Stromal cell of bone marrow (primary cell): ENCODE data around the gene FAM117A.
A peak's percentile ranks its signal among the peaks of the same experiment; 100 is the strongest.
"Not testable (repeated sequence)": the region's sequence is repeated elsewhere in the genome, so short reads cannot be mapped to it uniquely, and the experiment has no call there.

Experiments used
- DNase-seq: peaks from one replicate; pipeline ENCODE4 v3.0.0-alpha.2; 2012; ENCODE audit warnings: low read depth

FAM117A gene

DNA sequence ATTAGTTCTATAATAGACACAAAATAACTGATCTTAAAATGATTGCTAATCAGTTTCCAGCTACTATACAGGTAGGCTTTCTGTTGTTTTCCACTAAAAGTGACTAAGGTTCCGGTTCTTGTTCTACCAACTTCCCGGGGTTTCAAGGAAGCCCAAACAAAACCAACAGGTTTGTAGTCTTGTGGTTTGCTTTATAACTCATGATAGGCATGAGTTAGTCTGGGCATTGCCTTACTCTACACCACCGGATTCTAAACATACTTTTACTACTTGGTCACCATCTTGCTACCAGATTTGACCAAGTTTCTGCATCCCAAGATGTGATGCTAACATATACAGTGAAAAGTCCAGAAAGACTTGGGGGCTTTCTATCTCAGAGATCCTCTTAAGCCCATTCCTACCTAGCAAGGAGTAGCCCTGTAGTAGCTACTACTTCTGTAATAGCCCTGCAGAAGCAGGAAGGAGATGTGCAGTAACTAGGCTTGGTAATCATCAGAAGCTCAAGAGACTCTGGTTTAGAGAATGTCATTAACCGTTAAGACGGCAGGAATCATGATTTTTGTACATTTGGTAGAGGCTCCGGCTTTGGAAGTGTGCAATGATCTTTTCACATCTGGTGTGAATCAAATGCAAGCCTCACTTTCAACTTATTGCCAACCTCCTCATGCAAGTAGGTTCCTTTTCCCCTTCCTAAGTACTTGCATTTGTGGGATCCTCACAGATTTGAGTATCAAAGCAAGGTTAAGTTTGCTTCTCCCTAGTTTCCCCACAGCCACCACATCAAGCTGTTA lies 1.6 kb downstream of the FAM117A start:
- DNase-seq: no peak

DNA sequence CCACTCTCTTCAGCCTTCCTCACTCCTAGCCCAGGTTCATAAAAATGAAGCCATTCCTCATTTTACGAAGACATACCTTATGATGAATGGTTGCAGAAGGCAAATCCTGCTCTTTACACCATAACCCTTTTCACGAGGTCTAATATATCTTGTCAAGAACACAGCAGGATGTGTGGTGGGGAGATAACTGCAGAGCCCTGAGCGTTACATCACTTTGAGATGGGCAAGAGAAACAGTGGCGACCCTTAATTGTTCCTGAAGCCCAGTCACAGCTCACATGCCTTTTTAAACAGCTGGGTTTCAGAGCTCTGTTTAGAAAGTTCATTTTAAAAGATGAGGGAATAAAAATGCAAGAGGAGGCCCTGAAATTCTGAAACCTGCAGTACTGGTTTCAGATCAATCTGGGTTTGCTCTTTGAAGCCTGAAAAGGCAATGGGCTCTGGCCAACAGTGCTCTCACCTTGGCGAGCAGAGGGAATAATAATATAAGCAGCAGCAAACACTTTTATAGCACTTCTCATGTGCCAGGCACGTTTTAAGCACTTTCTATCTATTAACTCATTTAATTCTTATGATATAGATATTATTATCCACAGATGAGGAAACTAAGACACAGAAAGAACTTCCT lies 2.9 kb downstream of the FAM117A start:
- DNase-seq: no peak

DNA sequence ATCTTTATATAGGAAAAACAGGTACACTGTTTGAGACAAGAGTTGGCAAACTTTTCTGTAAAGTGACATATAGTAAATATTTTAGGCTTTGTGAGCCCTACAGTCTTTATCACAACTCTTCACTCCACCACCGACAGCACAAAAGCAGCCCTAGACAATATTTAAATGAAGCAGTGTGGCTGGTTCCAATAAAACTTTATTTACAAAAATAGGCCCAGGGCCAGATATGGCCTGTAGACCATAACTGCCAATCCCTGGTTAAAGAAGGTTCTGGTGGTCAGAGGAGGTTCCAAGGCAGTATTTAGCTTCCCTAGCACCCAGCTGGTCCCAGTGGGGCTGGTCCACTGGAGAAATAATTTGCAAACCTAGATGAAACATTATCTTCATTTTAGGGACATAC lies 3.6 kb downstream of the FAM117A start:
- no peak for DNase-seq

DNA sequence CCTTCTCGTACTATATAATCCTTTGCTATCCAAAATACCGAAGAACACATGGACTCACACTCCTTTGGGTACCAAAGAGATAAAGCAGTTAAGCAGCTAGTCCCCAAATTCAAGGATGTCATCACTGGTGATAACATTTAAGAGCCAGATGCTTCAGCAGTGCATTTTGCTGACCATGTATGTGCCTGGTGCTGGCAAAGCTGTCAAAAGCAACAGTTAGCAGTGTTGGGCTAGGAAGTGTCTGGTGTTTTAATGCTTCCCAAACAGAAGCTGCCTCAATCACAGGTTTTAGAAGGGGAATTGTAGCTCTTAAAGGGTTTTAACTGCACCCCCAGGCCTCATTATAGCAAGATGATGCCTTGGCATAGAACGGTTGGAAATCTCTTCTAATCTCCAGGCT lies 4.7 kb downstream of the FAM117A start:
- DNase-seq: no peak

DNA sequence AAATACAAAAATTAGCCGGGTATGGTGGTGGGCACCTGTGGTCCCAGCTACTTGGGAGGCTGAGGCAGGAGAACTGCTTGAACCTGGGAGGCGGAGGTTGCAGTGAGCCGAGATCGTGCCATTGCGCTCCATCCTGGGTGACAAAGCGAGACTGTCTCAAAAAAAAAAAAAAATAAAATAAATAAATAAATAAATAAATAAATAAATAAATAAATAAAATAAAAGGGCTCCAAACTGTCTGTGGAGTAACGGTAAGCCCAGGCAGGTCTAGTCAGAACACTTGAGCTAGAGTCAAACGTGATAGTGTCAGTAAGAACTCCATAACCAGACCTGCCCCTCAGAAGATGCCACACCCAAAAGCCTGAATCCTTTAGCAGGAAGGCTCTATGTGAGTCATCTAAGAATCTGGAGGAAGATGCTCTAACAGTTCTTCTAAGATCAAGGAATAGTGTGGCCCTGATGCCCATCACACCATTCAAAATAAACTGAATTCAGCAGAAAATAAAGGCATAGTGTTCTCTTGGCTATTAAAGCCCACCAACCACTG lies 5.4 kb downstream of the FAM117A start:
- DNase-seq: not testable (repeated sequence)

DNA sequence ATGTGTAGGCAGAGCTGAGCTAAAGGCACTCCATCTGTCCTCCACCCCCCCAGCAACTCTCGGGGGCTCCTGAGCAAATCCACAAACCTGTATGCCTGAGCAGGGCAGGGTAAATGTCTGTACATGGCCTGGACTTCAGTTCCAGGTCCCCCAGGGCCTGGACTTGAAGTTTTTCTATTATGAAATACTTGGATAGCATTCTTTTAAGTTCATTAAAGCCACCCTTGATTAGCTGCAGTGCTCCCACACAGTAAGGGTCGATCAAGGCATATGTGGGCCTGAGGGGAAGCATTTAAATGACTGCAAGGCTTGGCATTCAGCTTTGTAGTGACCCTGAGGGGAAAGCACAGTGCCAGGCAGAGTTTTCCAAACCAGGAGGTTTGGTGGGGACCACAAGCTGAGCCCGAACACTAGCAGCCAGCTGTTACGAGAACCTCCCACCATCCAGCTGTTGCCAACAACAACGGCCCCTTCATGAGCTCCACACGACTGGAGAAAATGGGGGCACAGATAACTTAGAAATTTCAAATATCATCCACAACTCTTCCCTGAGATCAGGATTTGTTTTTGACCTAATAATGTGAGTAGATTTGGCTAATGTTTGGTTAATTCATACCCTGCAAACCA lies 6.7 kb downstream of the FAM117A start:
- DNase-seq: no peak

DNA sequence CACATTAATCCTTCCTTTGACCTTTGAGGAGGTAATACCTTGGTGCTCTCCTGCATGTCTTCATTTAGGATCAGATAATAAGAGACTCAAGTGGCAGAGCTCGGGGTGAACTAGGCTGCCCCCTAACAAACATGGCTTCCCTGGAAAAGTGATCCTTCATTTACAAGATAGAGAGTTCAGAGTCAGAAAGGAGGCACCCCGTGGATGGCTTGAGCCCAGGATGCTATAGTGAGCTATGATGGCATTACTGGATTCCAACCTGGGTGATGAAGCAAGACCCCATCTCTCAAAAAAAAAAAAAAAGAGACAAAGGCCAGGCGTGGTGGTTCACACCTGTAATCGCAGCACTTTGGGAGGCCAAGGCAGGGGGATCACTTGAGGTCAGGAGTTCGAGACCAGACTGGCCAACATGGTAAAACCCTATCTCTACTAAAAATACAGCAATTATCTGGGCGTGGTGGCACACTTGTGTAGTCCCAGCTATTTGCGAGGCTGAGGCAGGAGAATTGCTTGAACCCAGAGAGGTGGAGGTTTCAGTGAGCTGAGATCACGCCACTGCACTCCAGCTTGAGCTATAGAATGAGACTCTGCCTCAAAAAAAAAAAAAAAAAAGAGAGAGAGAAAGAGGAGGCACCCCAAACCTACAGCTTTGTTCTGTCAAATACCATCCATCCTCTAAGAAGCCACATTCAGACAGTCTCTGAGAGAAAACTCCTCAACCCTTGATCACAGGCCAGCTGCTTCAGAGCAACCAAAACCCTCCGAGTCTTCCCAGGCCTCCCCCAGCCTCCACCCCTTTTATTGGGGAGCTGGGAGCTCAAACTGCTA lies 7.4 kb downstream of the FAM117A start:
- DNase-seq: no peak

DNA sequence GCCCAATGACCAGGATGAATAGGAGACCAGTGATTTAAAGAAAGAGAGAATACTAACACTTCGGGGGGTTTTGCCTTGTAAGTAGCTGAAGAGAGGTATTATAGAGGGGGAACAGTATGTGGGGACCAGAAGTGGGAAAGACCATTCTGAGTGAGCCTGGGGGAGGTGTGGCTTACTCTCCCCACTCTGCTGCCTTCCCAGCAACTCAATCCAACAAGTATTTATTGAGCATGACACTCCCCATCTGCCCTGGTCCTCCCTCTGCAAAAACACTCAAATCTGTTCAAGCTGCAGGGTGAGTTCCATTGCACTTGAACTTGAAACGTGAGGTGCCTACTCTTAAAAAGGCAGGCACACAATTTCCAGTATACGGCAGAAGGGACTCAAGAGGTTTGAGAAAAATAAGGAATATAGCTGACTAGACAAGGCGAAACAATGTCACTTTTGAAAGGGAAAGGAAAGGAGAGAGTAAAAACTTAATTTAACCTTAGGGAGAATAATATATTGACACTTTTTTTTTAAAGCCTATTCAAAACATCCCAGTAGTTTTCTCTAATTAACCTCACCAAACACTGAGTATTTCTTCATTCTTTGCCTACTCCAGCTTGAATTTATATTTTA lies 8.2 kb downstream of the FAM117A start:
- no peak for DNase-seq

DNA sequence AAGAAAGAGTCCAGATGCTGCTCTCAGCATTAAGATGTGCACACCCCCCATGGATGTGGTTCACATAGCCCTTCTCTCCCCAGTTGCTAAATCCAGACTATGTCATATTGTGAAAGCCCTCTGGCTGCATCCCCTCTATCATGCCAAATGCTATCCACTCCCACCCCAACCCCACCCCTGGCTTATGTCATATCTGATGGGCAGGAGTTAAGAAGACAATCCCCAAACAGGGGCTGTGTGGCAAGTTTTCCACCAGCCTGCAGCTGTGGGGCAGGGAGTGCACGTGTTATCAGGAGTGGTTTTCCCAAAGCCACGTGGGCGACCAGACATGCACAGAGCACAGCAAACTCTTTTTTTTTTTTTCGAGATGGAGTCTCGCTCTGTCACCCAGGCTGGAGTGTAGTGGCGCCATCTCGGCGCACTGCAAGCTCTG lies 10.0 kb downstream of the FAM117A start:
- DNase-seq: no peak

DNA sequence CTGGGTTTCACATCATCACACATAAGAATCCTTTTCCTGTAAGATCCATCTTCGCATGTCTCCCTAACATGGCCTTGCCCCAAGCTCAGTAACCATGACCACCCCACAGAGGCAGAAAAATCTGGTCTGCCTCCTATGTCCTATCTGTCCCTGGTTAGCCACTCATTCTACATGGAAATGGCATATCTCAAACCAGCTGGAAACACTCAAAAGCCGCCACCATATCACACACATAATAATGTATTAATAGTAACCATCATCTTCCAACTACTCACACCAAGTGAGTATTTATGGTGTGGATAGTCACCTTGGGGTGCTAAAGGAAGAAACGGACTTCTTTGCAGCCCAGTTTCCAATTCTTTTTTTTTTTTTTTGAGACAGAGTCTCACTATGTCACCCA lies 11.4 kb downstream of the FAM117A start:
- no peak for DNase-seq

DNA sequence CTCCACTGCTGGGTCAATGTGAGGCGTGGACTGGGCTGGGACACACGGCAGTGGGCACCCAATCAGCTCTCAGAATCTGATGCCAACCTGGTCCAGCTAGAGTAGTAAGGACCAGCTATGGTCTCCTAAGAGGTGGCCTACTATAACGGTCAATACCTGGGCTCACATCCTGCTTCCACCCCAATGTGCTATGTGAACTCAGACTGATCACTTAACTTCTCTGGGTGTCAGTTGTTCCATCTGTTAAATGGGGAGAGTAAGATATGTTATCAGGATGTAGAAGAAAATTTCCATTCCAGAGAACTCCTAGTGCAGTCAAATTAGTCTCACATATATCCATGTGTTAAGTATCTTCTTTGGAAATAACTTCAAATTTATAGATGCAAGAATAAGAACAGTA lies 14.2 kb downstream of the FAM117A start:
- no peak for DNase-seq

DNA sequence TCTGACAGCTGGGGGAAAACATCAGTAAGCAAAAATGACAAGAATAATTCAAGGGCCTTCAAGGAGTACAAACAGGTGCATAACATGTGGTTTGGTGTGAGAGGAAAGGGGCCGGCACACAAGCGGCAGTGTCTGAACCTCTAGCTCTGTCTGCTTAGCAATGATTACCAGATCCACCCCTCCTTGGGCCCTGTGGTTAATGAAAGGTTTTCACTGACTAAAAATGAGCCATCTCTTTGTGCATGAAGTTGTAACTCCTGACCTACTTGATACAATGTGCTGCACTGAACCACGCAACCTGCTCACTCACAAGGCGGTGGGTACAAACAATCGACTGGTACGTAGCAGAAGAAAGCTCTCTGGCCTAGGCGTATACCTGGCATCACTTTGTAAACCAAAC lies 15.1 kb downstream of the FAM117A start:
- DNase-seq: no peak

DNA sequence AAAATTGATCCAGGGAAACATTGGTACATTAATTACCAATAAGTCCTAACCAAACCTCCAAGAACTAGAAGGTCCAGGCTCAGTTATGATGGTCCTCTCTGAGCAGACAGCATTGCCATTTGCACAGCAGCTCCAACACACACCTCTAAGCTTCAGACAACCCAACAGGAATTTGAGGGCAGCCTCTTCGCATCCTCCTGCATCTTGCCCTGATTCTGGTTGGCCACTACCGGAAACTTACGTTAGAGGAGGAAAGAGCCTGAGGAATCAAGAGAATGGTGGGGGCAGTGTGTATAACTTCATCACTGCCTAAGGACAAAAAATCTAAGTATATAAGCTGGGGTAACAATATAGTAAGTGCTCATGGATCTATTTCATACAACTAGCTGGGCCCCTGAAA lies 15.7 kb downstream of the FAM117A start:
- DNase-seq: no peak

DNA sequence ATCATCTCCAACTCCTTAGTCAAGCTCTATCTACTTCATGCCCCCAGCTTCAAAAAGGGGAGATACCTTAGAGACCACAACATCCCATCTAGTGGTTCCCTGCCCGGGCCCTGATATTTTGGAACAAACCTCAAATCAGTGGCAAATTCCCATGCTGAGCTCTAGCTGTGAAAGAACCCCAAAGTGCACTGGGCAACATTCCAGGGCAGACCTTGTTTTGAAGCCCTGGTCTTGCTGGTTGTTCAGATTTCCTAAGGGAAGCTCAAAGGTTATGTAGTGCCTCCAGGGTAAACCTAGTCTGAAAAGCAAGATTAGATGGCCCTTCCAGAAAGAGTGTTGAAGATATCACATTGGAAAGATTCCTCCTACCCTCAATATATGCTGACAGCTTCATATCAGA lies 16.3 kb downstream of the FAM117A start:
- no peak for DNase-seq

DNA sequence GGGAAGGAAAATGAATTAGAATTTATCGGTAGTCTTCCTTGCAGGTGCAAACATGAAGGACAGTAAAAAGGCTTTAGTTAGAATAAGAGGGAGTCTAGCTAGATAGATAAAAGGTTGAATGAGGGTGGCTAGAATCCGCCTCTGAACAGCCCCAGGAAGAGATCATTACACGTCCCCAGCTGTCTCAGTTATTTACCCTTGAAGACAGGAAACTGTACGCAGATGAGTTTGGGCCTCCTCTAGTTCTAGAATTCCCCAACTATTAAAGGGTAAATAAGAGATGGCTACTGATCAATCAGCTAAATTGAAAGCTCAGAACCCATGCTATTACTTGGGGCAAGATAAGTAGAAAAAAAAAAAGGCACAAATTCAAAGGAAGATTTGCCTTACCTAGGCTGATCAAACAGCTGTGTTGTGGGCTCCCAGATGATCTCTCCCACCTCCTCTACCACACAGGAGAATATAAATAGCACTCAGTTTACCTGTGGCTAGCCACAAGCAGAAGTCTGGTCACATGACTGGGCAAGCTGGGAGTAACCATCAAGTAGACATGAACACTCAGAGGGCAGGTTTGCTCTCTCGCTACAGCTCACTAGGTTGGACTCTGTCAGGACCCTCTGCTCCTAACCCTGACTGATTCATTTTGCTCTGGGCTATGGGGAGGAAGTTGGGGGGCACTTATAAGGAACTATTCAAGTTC lies 17.0 kb downstream of the FAM117A start:
- no peak for DNase-seq

DNA sequence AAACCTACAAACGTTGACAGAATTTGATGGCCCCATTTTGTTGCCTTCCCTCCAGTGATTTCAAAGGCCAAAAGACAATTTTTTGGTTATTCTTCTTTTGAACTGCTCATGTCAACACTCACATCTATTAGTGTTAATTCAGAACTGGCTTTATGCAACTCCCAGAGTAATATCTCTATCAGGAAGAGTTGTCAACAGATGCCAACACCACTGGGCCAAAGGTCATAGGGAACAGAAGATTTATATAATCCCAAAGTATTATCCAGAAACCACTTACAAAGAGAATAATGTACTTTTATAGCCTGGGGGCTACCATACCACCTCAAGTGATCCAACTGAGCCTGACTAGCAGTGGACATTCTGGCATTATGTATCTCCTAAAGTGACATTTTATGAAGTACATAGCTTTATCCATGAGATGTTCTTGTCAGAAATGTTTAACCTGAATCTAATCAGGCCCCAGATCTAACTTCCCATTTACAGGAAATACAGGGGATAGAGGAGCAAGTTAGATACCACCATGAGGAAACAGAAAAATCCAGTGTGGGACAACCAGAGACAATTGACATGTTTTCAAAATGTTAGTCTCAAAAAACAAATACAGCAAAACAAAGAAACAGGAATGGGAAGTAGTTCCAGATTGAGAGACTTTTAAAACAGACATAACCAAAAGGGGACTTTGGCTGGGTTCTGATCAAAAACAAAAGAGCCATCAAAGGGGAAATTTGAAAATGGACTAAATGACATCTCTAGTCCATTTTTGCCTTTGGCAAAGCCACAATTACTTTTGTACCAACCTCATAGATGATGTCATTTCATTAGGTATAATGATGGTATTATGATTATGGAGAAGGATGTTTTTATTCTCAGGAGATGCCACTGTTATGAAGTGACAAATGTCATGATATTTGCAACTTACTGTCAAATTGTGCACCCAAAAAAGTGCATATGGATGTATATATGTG lies 18.5 kb downstream of the FAM117A start:
- no peak for DNase-seq

DNA sequence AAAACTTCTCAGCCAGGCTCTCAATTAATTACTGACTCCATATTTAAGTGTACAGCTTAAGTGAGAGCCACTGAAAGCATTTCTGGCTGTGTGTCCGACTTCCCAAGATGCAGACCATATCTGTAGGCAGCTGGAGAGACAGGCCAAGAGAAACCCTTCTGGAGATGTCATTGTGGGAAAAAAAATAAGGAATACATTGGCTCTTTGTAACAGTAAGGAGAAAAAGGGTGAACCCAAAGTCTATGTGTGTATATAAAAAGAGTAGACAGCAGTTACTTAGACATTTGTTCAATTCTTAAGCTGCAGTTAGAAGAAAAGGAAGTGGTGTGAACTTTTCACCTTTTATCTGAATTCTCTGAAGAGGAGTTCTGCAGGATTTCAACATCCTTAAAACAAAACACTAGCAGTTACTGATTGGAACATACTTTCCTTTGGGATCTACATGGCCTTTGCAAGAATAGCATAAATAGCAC lies 21.7 kb downstream of the FAM117A start:
- DNase-seq: no peak

DNA sequence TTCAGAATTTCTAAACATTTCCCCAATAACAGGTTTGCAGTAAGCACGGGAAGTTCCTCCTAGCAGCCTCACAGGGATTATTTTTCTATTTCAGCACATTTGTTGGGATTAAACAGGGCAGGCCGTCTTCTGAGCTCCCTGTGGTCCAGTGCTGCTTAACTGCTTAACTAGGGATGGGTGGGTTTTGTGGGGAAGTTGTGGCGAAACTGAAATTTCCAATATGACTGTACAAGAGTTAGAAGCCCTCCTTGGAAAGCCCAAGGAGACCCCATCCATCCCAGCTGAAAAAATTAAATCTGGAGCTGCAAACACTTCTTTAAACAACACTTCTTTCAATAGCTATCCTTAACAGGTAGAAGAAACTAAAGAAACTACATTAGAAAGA lies 22.2 kb downstream of the FAM117A start:
- DNase-seq: no peak

DNA sequence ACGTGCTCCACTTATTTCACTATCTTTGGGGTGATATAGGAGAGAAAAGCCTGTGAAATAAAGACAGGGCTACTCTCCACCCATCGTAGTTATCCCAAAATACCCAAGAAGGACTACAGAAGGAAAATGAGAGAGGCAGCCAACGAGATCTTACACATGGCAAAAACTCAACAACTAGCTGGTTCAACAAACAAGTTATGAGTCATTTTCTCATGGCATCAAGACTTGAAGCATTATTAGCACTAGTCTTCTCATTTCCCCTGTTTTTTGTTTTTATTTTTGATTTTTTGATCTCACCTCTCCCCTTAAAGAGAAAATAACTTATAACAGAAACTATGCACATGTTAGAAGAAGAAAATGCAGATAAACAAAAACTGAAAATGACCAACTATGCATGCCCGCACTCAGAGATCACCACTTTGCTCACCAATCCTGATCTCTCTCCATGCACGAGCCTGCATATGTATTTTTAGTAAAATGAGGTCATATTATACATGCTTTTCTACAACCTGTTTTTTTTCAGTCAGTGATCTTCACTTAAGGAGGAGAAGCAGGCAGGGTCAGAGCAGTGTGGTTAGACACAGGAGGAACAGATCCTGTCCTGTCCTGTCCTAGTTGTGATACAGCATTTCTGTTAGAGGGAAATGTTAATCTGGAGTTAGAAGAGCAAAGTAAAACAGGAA lies 22.8 kb downstream of the FAM117A start:
- DNase-seq: peak; percentile 56
